ENCODE data around the gene BDP1.
A peak's percentile ranks its signal among the peaks of the same experiment; 100 is the strongest.

Gene BDP1

DNA sequence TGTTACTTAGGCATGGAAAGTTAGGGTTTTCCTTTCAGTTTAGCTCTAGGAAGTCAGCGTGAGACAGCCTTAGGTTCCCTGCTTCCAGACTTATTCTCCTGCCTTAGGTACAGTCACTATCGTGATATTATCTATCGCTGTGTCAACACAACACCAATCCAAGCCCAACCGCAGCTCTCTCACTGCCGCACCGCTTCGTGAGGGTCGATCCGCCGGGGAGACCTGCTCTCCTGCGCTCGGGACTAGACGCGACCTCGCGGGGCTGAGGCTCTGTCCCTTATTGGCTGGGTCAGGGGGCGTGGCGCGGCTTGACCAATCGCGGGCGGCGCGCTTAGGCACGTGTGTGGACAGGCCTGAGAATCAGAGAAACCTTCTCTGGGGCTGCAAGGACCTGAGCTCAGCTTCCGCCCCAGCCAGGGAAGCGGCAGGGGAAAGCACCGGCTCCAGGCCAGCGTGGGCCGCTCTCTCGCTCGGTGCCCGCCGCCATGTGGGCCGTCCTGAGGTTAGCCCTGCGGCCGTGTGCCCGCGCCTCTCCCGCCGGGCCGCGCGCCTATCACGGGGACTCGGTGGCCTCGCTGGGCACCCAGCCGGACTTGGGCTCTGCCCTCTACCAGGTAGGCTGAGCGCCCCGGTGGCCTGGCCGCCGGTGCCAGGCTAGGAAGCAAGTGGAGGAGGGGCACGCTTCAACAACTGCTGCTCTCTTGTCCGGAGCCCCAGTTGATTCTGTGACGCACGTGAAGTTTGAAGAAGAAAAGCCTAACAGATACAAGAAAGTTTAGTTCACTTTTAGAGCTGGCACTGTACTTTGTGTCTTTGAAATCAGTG, 131.7 kb downstream of the BDP1 start, which contains the start of gene MCCC2:
Gene MCCC2 (plus strand): TSS at position 400 of the 825 bp plus-strand sequence. CDS start 86 bp downstream, at position 486.
- peaks cover 5 to 15% of the 10 kb centered on the region in 2 donors for H3K4me1 ChIP-seq (ENCODE audit: control insufficient read depth in 2 of 2, insufficient read depth in 2 of 2, low read length in 2 of 2)
- peak within 1 kb of the TSS; percentile 85 to 93 for H3K9ac ChIP-seq (ENCODE audit: low read depth in 1 of 2, low read length in 2 of 2)
- H3K27ac ChIP-seq (ENCODE audit: low read depth in 2 of 2, low read length in 2 of 2): peak within 1 kb of the TSS; percentile 72 to 88
- H3K36me3 ChIP-seq (ENCODE audit: control insufficient read depth in 2 of 2, insufficient read depth in 2 of 2, low read length in 2 of 2): no peaks in the 10 kb centered on the region
- H3K9me3 ChIP-seq (ENCODE audit: control insufficient read depth in 2 of 2, low read length in 2 of 2): no peaks in the 10 kb centered on the region
- H3K27me3 ChIP-seq (ENCODE audit: control insufficient read depth in 2 of 2, insufficient read depth in 2 of 2, low read length in 2 of 2): no peaks in the 10 kb centered on the region
- peak within 1 kb of the TSS; percentile 71 to 99 for H3K4me3 ChIP-seq (ENCODE audit: low read length in 2 of 2)

DNA sequence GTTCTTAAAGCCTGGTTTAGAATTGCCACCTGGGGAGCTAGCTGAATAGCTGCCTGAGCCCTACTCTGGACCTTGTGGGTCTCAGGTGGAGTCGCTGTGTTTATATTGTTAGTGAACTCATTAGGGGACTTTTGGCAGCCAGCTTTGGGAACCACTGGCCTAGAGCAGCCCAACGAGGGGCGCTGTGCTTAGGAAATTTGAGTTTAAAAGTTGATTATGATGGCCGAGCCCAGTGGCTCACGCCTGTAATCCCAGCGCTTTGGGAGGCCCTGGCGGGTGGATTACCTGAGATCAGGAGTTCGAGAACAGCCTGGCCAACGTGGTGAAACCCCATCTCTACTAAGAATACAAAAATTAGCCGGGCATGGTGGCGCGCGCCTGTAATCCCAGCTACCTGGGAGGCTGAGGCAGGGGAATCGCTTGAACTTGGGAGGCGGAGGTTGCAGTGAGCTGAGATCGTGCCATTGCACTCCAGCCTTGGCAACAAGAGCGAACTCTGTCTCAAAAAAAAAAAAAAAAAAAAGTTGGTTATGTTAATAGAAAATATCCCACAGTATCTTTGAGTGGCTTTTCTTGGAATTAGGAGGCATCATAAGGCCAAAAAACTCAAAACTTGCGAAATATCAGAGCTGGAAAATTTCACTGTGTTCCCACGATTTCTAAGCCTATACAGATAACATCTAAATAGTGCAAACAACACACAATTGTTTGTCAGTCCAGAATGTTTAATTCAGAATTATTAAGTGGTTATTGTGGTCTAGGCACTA, 132.5 kb downstream of the BDP1 start:
- H3K4me3 ChIP-seq (ENCODE audit: low read length in 2 of 2): peak overlapping the region; percentile 71 to 99
- peak overlapping the region; percentile 85 to 88 for H3K9ac ChIP-seq (ENCODE audit: low read depth in 1 of 2, low read length in 2 of 2)
- no peaks in the 10 kb centered on the region for H3K36me3 ChIP-seq (ENCODE audit: control insufficient read depth in 2 of 2, insufficient read depth in 2 of 2, low read length in 2 of 2)
- H3K9me3 ChIP-seq (ENCODE audit: control insufficient read depth in 2 of 2, low read length in 2 of 2): no peaks in the 10 kb centered on the region
- H3K27ac ChIP-seq (ENCODE audit: low read depth in 2 of 2, low read length in 2 of 2): peak overlapping the region; percentile 72 to 88
- H3K4me1 ChIP-seq (ENCODE audit: control insufficient read depth in 2 of 2, insufficient read depth in 2 of 2, low read length in 2 of 2): peaks cover 5 to 15% of the 10 kb centered on the region in 2 donors
- no peaks in the 10 kb centered on the region for H3K27me3 ChIP-seq (ENCODE audit: control insufficient read depth in 2 of 2, insufficient read depth in 2 of 2, low read length in 2 of 2)

DNA sequence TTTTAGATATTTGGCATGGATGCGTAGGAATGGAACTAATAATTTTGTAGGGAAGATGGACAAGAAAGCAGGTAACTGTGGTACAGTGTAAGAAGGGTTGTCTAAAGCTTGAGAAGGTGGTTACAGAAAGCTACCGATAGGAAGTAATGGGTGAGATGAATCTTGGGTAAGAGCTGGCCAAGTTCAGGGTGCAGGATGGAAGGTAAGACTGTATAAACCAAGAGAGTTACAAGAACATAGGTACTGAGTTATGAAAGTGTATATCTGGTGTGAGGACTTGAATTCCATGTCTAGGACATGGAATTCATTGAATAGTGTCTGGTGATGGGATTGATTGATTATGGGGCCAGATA, 133.1 kb downstream of the BDP1 start:
- H3K27me3 ChIP-seq (ENCODE audit: control insufficient read depth in 2 of 2, insufficient read depth in 2 of 2, low read length in 2 of 2): no peaks in the 10 kb centered on the region
- no peak overlapping the region for H3K9ac ChIP-seq (ENCODE audit: low read depth in 1 of 2, low read length in 2 of 2)
- H3K4me1 ChIP-seq (ENCODE audit: control insufficient read depth in 2 of 2, insufficient read depth in 2 of 2, low read length in 2 of 2): peaks cover 5 to 15% of the 10 kb centered on the region in 2 donors
- peak overlapping the region in 1 of 2 donors; percentile 99 for H3K4me3 ChIP-seq (ENCODE audit: low read length in 2 of 2)
- no peaks in the 10 kb centered on the region for H3K36me3 ChIP-seq (ENCODE audit: control insufficient read depth in 2 of 2, insufficient read depth in 2 of 2, low read length in 2 of 2)
- no peaks in the 10 kb centered on the region for H3K9me3 ChIP-seq (ENCODE audit: control insufficient read depth in 2 of 2, low read length in 2 of 2)
- H3K27ac ChIP-seq (ENCODE audit: low read depth in 2 of 2, low read length in 2 of 2): no peak overlapping the region

DNA sequence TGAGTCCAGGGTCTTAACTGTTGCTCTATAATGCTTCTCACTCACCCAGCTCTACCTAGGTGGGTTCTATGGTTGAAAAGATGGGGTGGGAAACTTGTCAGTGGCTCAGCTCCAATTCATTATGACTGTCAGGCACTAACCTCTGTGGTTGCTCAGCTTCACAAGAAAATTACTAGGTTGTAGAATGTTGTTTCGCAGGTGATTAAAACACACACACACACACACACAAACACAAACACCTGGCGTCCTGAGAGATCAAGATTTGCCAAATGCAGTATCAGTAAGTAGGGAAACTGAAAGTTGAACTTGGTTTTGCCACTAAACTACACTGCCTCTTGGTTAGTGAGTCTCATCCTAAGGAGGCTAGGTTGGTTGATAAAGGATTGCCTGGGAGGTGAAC, 134.5 kb downstream of the BDP1 start:
- no peak overlapping the region for H3K27ac ChIP-seq (ENCODE audit: low read depth in 2 of 2, low read length in 2 of 2)
- H3K4me1 ChIP-seq (ENCODE audit: control insufficient read depth in 2 of 2, insufficient read depth in 2 of 2, low read length in 2 of 2): peaks cover 5 to 15% of the 10 kb centered on the region in 2 donors
- H3K36me3 ChIP-seq (ENCODE audit: control insufficient read depth in 2 of 2, insufficient read depth in 2 of 2, low read length in 2 of 2): peaks cover 0 to 3% of the 10 kb centered on the region in 2 donors
- no peaks in the 10 kb centered on the region for H3K27me3 ChIP-seq (ENCODE audit: control insufficient read depth in 2 of 2, insufficient read depth in 2 of 2, low read length in 2 of 2)
- H3K9ac ChIP-seq (ENCODE audit: low read depth in 1 of 2, low read length in 2 of 2): no peak overlapping the region
- no peaks in the 10 kb centered on the region for H3K9me3 ChIP-seq (ENCODE audit: control insufficient read depth in 2 of 2, low read length in 2 of 2)
- H3K4me3 ChIP-seq (ENCODE audit: low read length in 2 of 2): no peak overlapping the region

DNA sequence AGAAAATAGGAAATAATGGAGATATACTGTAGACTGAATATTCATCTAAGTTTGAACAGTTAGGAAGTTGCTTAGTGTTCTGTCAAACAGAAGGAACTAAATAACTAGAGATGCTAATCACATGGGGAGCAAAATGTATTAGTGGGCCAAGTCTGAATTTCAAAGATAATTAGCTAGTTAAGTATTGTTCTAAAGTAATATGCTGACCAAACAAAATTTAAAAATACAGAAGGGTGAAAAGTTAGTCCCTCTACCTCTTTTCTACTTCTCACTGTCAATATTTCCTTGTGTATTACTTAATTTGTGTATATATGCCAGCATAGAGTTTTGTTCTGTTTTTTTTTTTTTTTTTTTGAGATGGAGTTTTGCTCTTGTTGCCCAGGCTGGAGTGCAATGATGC, 135.6 kb downstream of the BDP1 start:
- Histone ChIP-seq H3K4me1 (ENCODE audit: control insufficient read depth in 2 of 2, insufficient read depth in 2 of 2, low read length in 2 of 2) (peaks cover 5 to 15% of the 10 kb centered on the region in 2 donors), H3K9me3 (ENCODE audit: control insufficient read depth in 2 of 2, low read length in 2 of 2) (no peaks in the 10 kb centered on the region), H3K27me3 (ENCODE audit: control insufficient read depth in 2 of 2, insufficient read depth in 2 of 2, low read length in 2 of 2) (no peaks in the 10 kb centered on the region), H3K9ac (ENCODE audit: low read depth in 1 of 2, low read length in 2 of 2) (no peak overlapping the region), H3K27ac (ENCODE audit: low read depth in 2 of 2, low read length in 2 of 2) (no peak overlapping the region), H3K4me3 (ENCODE audit: low read length in 2 of 2) (no peak overlapping the region), H3K36me3 (ENCODE audit: control insufficient read depth in 2 of 2, insufficient read depth in 2 of 2, low read length in 2 of 2) (peaks cover 2 to 3% of the 10 kb centered on the region in 2 donors)

DNA sequence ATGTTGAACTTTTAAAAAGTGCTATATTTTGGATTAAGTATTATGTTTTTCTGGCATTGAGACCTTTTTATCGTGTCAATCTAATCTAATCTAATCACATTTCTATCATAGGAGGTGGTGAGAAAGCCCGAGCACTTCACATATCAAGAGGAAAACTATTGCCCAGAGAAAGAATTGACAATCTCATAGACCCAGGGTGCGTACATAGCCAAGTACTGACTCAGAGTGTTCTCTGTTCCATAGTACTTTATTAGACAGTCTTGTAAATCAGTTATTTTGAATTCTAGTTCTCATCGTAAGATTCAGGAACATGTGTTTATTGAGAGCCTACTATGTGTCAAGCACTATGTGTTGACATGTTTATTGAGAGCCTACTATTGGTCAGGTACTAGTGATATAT, 140.7 kb downstream of the BDP1 start:
- peaks cover 27 to 36% of the 10 kb centered on the region in 2 donors for H3K36me3 ChIP-seq (ENCODE audit: control insufficient read depth in 2 of 2, insufficient read depth in 2 of 2, low read length in 2 of 2)

DNA sequence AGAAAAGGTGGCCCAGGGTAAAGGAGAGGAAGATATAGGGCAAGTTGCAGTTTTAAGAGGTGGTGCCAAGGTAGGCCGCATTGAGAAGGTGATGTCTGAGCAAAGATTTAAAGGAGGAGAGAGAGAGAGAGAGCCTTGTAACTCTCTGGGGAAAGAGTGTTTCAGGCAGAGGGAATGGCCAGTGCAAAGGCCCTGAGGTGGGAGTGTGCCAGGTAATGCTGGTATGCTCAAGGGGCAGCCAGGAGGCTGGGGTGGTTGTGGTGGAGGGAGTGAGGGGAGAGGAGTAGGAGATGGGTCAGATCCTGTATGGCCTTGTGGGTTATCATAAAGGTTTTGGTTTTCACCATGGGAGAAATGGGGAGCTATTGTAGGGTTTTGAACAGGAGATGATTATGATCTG, 141.6 kb downstream of the BDP1 start:
- Histone ChIP-seq H3K4me3 (ENCODE audit: low read length in 2 of 2) (no peak overlapping the region), H3K27ac (ENCODE audit: low read depth in 2 of 2, low read length in 2 of 2) (no peak overlapping the region), H3K9ac (ENCODE audit: low read depth in 1 of 2, low read length in 2 of 2) (no peak overlapping the region), H3K4me1 (ENCODE audit: control insufficient read depth in 2 of 2, insufficient read depth in 2 of 2, low read length in 2 of 2) (peaks cover 2 to 12% of the 10 kb centered on the region in 2 donors), H3K9me3 (ENCODE audit: control insufficient read depth in 2 of 2, low read length in 2 of 2) (no peaks in the 10 kb centered on the region), H3K36me3 (ENCODE audit: control insufficient read depth in 2 of 2, insufficient read depth in 2 of 2, low read length in 2 of 2) (peaks cover 30 to 36% of the 10 kb centered on the region in 2 donors), H3K27me3 (ENCODE audit: control insufficient read depth in 2 of 2, insufficient read depth in 2 of 2, low read length in 2 of 2) (no peaks in the 10 kb centered on the region)

More for the DNA sequence above, 140.7 kb downstream of the BDP1 start:
- H3K27ac ChIP-seq (ENCODE audit: low read depth in 2 of 2, low read length in 2 of 2): no peak overlapping the region
- H3K27me3 ChIP-seq (ENCODE audit: control insufficient read depth in 2 of 2, insufficient read depth in 2 of 2, low read length in 2 of 2): no peaks in the 10 kb centered on the region
- H3K4me1 ChIP-seq (ENCODE audit: control insufficient read depth in 2 of 2, insufficient read depth in 2 of 2, low read length in 2 of 2): peaks cover 2 to 8% of the 10 kb centered on the region in 2 donors
- no peaks in the 10 kb centered on the region for H3K9me3 ChIP-seq (ENCODE audit: control insufficient read depth in 2 of 2, low read length in 2 of 2)
- H3K9ac ChIP-seq (ENCODE audit: low read depth in 1 of 2, low read length in 2 of 2): no peak overlapping the region
- no peak overlapping the region for H3K4me3 ChIP-seq (ENCODE audit: low read length in 2 of 2)

DNA sequence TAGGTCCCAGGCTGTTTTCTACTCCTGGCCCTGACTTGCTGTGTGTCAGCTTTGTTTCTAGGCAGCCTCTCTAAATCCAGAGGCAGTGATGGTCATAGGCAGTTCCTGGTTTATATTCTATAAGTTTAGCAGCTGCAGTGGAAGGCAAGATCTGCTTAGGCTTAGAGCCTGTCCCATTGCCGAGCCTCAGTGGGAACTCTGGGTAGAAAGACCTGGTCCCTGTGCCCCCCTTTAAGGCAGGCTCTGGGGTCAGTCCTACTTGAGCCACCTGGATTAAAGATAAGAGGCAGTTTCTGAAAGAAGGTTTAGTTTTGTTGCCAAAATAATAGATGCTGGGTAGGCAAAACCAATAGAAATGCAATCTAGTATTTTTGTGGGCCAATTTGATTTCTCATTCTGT, 145.3 kb downstream of the BDP1 start:
- Histone ChIP-seq H3K9ac (ENCODE audit: low read depth in 1 of 2, low read length in 2 of 2) (no peak overlapping the region), H3K36me3 (ENCODE audit: control insufficient read depth in 2 of 2, insufficient read depth in 2 of 2, low read length in 2 of 2) (peaks cover 40 to 47% of the 10 kb centered on the region in 2 donors), H3K27ac (ENCODE audit: low read depth in 2 of 2, low read length in 2 of 2) (peak overlapping the region in 1 of 2 donors; percentile 41), H3K9me3 (ENCODE audit: control insufficient read depth in 2 of 2, low read length in 2 of 2) (no peaks in the 10 kb centered on the region), H3K4me1 (ENCODE audit: control insufficient read depth in 2 of 2, insufficient read depth in 2 of 2, low read length in 2 of 2) (peaks cover 2 to 12% of the 10 kb centered on the region in 2 donors), H3K27me3 (ENCODE audit: control insufficient read depth in 2 of 2, insufficient read depth in 2 of 2, low read length in 2 of 2) (no peaks in the 10 kb centered on the region), H3K4me3 (ENCODE audit: low read length in 2 of 2) (no peak overlapping the region)

DNA sequence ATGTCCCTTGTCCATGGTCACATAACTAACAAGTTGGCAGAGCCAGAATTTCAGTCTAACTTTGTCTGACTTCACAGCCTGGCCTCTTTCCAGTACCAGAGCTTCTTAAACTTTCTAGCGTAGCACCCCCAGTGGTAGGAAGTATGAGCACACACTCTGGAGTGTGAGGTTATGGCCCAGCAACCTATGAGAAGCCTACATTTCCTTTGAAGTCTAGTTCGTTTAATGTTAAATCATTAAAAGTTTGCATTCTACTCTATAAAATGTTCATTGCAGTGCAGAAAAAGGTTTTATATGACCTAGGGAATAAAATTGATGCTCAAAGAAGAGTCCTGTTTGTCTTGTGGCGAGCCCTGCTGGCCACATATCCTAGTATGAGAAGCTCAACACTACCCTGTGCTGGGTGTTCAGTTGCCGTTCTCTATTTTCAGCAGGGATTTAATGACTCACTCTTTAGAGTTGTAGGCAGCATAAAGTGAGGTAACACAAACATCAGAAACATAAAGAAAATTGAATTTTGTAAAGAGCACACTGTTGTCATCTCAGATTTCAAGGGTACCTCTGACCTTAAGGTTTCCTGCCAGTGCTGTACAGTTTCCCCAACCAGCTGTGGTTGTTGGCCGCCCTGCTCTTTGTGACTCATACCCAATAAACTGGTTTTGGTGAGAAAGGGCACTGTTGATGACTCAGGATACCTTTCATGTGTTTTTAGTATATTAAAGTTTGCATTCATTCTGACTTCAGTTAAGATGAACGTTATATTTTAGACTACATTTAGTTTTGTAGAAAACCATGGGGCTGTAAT, 146.0 kb downstream of the BDP1 start:
- Histone ChIP-seq H3K4me1 (ENCODE audit: control insufficient read depth in 2 of 2, insufficient read depth in 2 of 2, low read length in 2 of 2) (peaks cover 2 to 12% of the 10 kb centered on the region in 2 donors), H3K9ac (ENCODE audit: low read depth in 1 of 2, low read length in 2 of 2) (peak overlapping the region in 1 of 2 donors; percentile 25), H3K27ac (ENCODE audit: low read depth in 2 of 2, low read length in 2 of 2) (peak overlapping the region in 1 of 2 donors; percentile 71), H3K4me3 (ENCODE audit: low read length in 2 of 2) (no peak overlapping the region), H3K36me3 (ENCODE audit: control insufficient read depth in 2 of 2, insufficient read depth in 2 of 2, low read length in 2 of 2) (peaks cover 35 to 44% of the 10 kb centered on the region in 2 donors), H3K27me3 (ENCODE audit: control insufficient read depth in 2 of 2, insufficient read depth in 2 of 2, low read length in 2 of 2) (no peaks in the 10 kb centered on the region), H3K9me3 (ENCODE audit: control insufficient read depth in 2 of 2, low read length in 2 of 2) (no peaks in the 10 kb centered on the region)
